ENCODE data around the gene ATP6V0A4.

The ATP6V0A4 gene

GRCh38 chr7:138755331-138755747, 42.7 kb downstream of the ATP6V0A4 start:
- Histone ChIP-seq H3K27me3 (ENCODE audit: insufficient read depth, low read depth, severe bottlenecking) (no peaks in the 10 kb centered on the region), H3K27ac (no peak overlapping the region), H3K4me3 (ENCODE audit: low read depth, low read length) (no peak overlapping the region), H3K9me3 (ENCODE audit: severe bottlenecking) (no peaks in the 10 kb centered on the region), H3K36me3 (no peaks in the 10 kb centered on the region)
- TF ChIP-seq CTCF (IDR thresholded peaks at IDR 0.05; ENCODE audit: low read depth, low read length), result no peak
- no peak for DNase-seq

- no peak for TF ChIP-seq CTCF (IDR thresholded peaks at IDR 0.05; ENCODE audit: low read depth, low read length)
- no peak overlapping the region for H3K4me3 ChIP-seq (ENCODE audit: low read depth, low read length)
- peak; percentile 26 for DNase-seq
- no peaks in the 10 kb centered on the region for H3K27me3 ChIP-seq (ENCODE audit: insufficient read depth, low read depth, severe bottlenecking)
- no peaks in the 10 kb centered on the region for H3K36me3 ChIP-seq
- no peaks in the 10 kb centered on the region for H3K9me3 ChIP-seq (ENCODE audit: severe bottlenecking)
- no peak overlapping the region for H3K27ac ChIP-seq
These were observed 44.4 kb downstream of the ATP6V0A4 start for GRCh38 chr7:138753610-138754009.

GRCh38 chr7:138753150-138753518, 44.9 kb downstream of the ATP6V0A4 start:
- H3K27ac ChIP-seq, result no peak overlapping the region

GRCh38 chr7:138752518-138753149, 45.4 kb downstream of the ATP6V0A4 start:
- DNase-seq, result no peak
- H3K27ac ChIP-seq, result no peak overlapping the region
- no peak overlapping the region for H3K4me3 ChIP-seq (ENCODE audit: low read depth, low read length)
- H3K36me3 ChIP-seq, result no peaks in the 10 kb centered on the region
- H3K9me3 ChIP-seq (ENCODE audit: severe bottlenecking), result no peaks in the 10 kb centered on the region
- H3K27me3 ChIP-seq (ENCODE audit: insufficient read depth, low read depth, severe bottlenecking), result no peaks in the 10 kb centered on the region
- TF ChIP-seq CTCF (IDR thresholded peaks at IDR 0.05; ENCODE audit: low read depth, low read length), result no peak

More at GRCh38 chr7:138753150-138753518, 44.9 kb downstream of the ATP6V0A4 start:
- no peak for DNase-seq
- TF ChIP-seq CTCF (IDR thresholded peaks at IDR 0.05; ENCODE audit: low read depth, low read length), result no peak
- Histone ChIP-seq H3K4me3 (ENCODE audit: low read depth, low read length) (no peak overlapping the region), H3K36me3 (no peaks in the 10 kb centered on the region), H3K27me3 (ENCODE audit: insufficient read depth, low read depth, severe bottlenecking) (no peaks in the 10 kb centered on the region), H3K9me3 (ENCODE audit: severe bottlenecking) (no peaks in the 10 kb centered on the region)

- Histone ChIP-seq H3K36me3 (no peaks in the 10 kb centered on the region), H3K4me3 (ENCODE audit: low read depth, low read length) (no peak overlapping the region), H3K27ac (no peak overlapping the region), H3K27me3 (ENCODE audit: insufficient read depth, low read depth, severe bottlenecking) (no peaks in the 10 kb centered on the region), H3K9me3 (ENCODE audit: severe bottlenecking) (no peaks in the 10 kb centered on the region)
- no peak for DNase-seq
- TF ChIP-seq CTCF (IDR thresholded peaks at IDR 0.05; ENCODE audit: low read depth, low read length), result no peak
These were observed 47.0 kb downstream of the ATP6V0A4 start for GRCh38 chr7:138750901-138751464.

- no peak overlapping the region for H3K4me3 ChIP-seq (ENCODE audit: low read depth, low read length)
- DNase-seq, result no peak
- no peak overlapping the region for H3K27ac ChIP-seq
- no peak for TF ChIP-seq CTCF (IDR thresholded peaks at IDR 0.05; ENCODE audit: low read depth, low read length)
- H3K27me3 ChIP-seq (ENCODE audit: insufficient read depth, low read depth, severe bottlenecking), result no peaks in the 10 kb centered on the region
- H3K36me3 ChIP-seq, result no peaks in the 10 kb centered on the region
- no peaks in the 10 kb centered on the region for H3K9me3 ChIP-seq (ENCODE audit: severe bottlenecking)
These were observed 47.5 kb downstream of the ATP6V0A4 start for GRCh38 chr7:138750473-138750872.

All from WERI-Rb-1 (cell line).